Neural cell (in vitro differentiated cells): ENCODE measurements around the gene ROCK1. TPM values are rescaled to one million over a fixed set of nuclear protein-coding genes. Genes with fewer than 3 reads are reported as not detected.
"Not testable (repeated sequence)": the region's sequence is repeated elsewhere in the genome, so short reads cannot be mapped to it uniquely, and the experiment has no call there.

Experiments
- H2AFZ ChIP-seq: fragments of 200-600, 300-800 bp; sonication (generic), shearing (Covaris generic); 2 replicates; pipeline ENCODE4 v1.6.0; 2014; ENCODE audit warnings: low read depth, mild to moderate bottlenecking, antibody characterized with exemption, low read length, moderate library complexity
- H3F3A ChIP-seq: fragments of 200-600 bp; shearing (Covaris generic); 2 replicates; pipeline ENCODE4 v1.6.1; 2016; ENCODE audit warnings: mild to moderate bottlenecking, moderate library complexity, mixed read lengths, antibody characterized with exemption, low read length; ENCODE audit not compliant: insufficient read depth, poor library complexity, severe bottlenecking
- H3K27ac ChIP-seq: fragments of 200-600, 300-800 bp; sonication (generic), shearing (Covaris generic); 2 replicates; pipeline ENCODE4 v1.5.1; 2014; ENCODE audit warnings: mild to moderate bottlenecking, low read length, moderate library complexity
- H3K27me3 ChIP-seq: fragments of 300-800, 200-600 bp; sonication (generic), shearing (Covaris generic); 2 replicates; pipeline ENCODE4 v1.6.0; 2014; ENCODE audit warnings: mild to moderate bottlenecking, low read depth, low read length, moderate library complexity; ENCODE audit not compliant: insufficient read depth
- H3K36me3 ChIP-seq: fragments of 300-800, 200-600 bp; sonication (generic), shearing (Covaris generic); 2 replicates; pipeline ENCODE4 v1.5.1; 2014; ENCODE audit warnings: mild to moderate bottlenecking, antibody characterized with exemption, low read length, moderate library complexity; ENCODE audit not compliant: insufficient read depth
- H3K4me2 ChIP-seq: fragments of 300-800, 200-600 bp; sonication (generic), shearing (Covaris generic); 2 replicates; pipeline ENCODE4 v1.6.0; 2014; ENCODE audit warnings: mild to moderate bottlenecking, low read length
- H3K4me3 ChIP-seq: fragments of 300-800, 200-600 bp; sonication (generic), shearing (Covaris generic); 2 replicates; pipeline ENCODE4 v1.5.1; 2014; ENCODE audit warnings: mild to moderate bottlenecking, low read length, moderate library complexity
- H3K79me2 ChIP-seq: fragments of 200-600 bp; shearing (Covaris generic); replicated peaks from 2 replicates; pipeline ENCODE4 v1.6.0; 2014; ENCODE audit warnings: mild to moderate bottlenecking, low read length, moderate library complexity; ENCODE audit not compliant: insufficient read depth
- H3K9ac ChIP-seq: fragments of 300-800, 200-600 bp; sonication (generic), shearing (Covaris generic); 2 replicates; pipeline ENCODE4 v1.6.1; 2016; ENCODE audit warnings: mild to moderate bottlenecking, low read length, mixed read lengths
- H3K9me2 ChIP-seq: fragments of 200-600 bp; shearing (Covaris generic); 2 replicates; pipeline ENCODE4 v1.6.1; 2016; ENCODE audit warnings: mild to moderate bottlenecking, low read length, mixed read lengths; ENCODE audit not compliant: insufficient read depth
- H3K9me3 ChIP-seq: fragments of 200-600, 300-800 bp; sonication (generic), shearing (Covaris generic); 2 replicates; pipeline ENCODE4 v1.6.1; 2016; ENCODE audit warnings: mild to moderate bottlenecking, mixed run types, low read length, moderate library complexity, mixed read lengths
- H4K20me1 ChIP-seq: fragments of 200-600 bp; shearing (Covaris generic); 2 replicates; pipeline ENCODE4 v1.6.1; 2016; ENCODE audit warnings: mild to moderate bottlenecking, mixed run types; ENCODE audit not compliant: insufficient read depth
- EP300 ChIP-seq: fragments of 450-650 bp; conservative IDR thresholded peaks from 2 replicates; pipeline ENCODE4 v1.6.1; 2014; ENCODE audit warnings: antibody characterized with exemption, mild to moderate bottlenecking, moderate library complexity; ENCODE audit not compliant: poor library complexity, severe bottlenecking
- EZH2 ChIP-seq: fragments of 200-600, 300-800 bp; shearing (Covaris generic), sonication (generic); IDR thresholded peaks from 2 replicates; pipeline ENCODE4 v1.6.1; 2014; ENCODE audit warnings: antibody characterized with exemption, low read length, borderline replicate concordance, mild to moderate bottlenecking; ENCODE audit not compliant: insufficient read depth, poor library complexity, severe bottlenecking
- MXI1 ChIP-seq: fragments of 450-650 bp; conservative IDR thresholded peaks from 2 replicates; pipeline ENCODE4 v1.6.1; 2014; ENCODE audit warnings: antibody characterized with exemption, mild to moderate bottlenecking; ENCODE audit not compliant: poor library complexity, severe bottlenecking
- POLR2AphosphoS5 ChIP-seq: IDR thresholded peaks from 2 replicates; pipeline ENCODE4 v1.6.1; 2012
- RAD21 ChIP-seq: fragments of 450-650 bp; conservative IDR thresholded peaks from 2 replicates; pipeline ENCODE4 v1.6.1; 2014; ENCODE audit warnings: antibody characterized with exemption, mild to moderate bottlenecking, moderate library complexity
- SMC3 ChIP-seq: fragments of 450-650 bp; conservative IDR thresholded peaks from 2 replicates; pipeline ENCODE4 v1.6.1; 2014; ENCODE audit warnings: antibody characterized with exemption, mild to moderate bottlenecking, moderate library complexity; ENCODE audit not compliant: poor library complexity
- TAF1 ChIP-seq: IDR thresholded peaks from 2 replicates; pipeline ENCODE4 v1.6.1; 2012; ENCODE audit warnings: low read depth
- polyA plus RNA-seq: library from polyadenylated mRNA; depleted of rRNA; stranded (reverse); fragments of >200 nt; gene quantifications from 2 replicates; pipeline ENCODE4 v1.2.3, GENCODE V29; 2014
- TF ChIP-seq, protein P1 (sequence below): fragments of 450-650 bp; IDR thresholded peaks from 2 replicates; pipeline ENCODE4 v1.5.1; 2014; ENCODE audit warnings: antibody characterized with exemption, mild to moderate bottlenecking, moderate library complexity; ENCODE audit not compliant: poor library complexity, severe bottlenecking
- TF ChIP-seq, protein P2 (sequence below): IDR thresholded peaks from 2 replicates; pipeline ENCODE4 v1.6.1; 2012; ENCODE audit warnings: borderline replicate concordance

Gene ROCK1
- polyA plus RNA-seq, 1 donor from 2014 or later = 43.0 TPM

DNA sequence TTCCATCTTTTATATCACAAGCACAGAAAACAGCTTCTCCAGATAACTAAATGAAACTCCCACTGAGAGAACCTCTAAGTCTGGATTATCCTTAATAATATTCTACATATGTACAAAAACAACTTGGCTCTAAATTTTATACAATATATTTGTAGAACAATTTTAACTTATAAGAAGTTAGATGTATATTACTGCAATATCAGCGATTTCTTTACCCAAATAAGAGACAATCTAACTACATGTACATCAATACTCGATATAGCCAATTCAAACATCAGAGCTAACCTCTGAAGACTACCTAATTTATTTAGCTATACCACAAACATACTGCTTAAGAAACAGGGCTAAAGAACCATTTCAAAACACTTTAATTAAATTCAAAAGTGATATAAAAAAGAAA, 148.6 kb downstream of the ROCK1 start:
- Histone ChIP-seq H3K79me2 (no peaks in the 10 kb centered on the region), H3K27ac (no peak overlapping the region), H3K36me3 (no peaks in the 10 kb centered on the region), H3F3A (no peaks in the 10 kb centered on the region), H4K20me1 (no peaks in the 10 kb centered on the region), H3K4me3 (no peak overlapping the region), H2AFZ (no peak overlapping the region), H3K9ac (no peak overlapping the region), H3K4me2 (no peak overlapping the region), H3K27me3 (no peaks in the 10 kb centered on the region), H3K9me2 (no peaks in the 10 kb centered on the region), H3K9me3 (no peaks in the 10 kb centered on the region)
- TF ChIP-seq MXI1 (no peak), EP300 (no peak), TAF1 (no peak), RAD21 (no peak), SMC3 (no peak), EZH2 (no peak), POLR2AphosphoS5 (no peak)
- TF ChIP-seq, protein P1, sequence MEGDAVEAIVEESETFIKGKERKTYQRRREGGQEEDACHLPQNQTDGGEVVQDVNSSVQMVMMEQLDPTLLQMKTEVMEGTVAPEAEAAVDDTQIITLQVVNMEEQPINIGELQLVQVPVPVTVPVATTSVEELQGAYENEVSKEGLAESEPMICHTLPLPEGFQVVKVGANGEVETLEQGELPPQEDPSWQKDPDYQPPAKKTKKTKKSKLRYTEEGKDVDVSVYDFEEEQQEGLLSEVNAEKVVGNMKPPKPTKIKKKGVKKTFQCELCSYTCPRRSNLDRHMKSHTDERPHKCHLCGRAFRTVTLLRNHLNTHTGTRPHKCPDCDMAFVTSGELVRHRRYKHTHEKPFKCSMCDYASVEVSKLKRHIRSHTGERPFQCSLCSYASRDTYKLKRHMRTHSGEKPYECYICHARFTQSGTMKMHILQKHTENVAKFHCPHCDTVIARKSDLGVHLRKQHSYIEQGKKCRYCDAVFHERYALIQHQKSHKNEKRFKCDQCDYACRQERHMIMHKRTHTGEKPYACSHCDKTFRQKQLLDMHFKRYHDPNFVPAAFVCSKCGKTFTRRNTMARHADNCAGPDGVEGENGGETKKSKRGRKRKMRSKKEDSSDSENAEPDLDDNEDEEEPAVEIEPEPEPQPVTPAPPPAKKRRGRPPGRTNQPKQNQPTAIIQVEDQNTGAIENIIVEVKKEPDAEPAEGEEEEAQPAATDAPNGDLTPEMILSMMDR = no peak
- TF ChIP-seq, protein P2, sequence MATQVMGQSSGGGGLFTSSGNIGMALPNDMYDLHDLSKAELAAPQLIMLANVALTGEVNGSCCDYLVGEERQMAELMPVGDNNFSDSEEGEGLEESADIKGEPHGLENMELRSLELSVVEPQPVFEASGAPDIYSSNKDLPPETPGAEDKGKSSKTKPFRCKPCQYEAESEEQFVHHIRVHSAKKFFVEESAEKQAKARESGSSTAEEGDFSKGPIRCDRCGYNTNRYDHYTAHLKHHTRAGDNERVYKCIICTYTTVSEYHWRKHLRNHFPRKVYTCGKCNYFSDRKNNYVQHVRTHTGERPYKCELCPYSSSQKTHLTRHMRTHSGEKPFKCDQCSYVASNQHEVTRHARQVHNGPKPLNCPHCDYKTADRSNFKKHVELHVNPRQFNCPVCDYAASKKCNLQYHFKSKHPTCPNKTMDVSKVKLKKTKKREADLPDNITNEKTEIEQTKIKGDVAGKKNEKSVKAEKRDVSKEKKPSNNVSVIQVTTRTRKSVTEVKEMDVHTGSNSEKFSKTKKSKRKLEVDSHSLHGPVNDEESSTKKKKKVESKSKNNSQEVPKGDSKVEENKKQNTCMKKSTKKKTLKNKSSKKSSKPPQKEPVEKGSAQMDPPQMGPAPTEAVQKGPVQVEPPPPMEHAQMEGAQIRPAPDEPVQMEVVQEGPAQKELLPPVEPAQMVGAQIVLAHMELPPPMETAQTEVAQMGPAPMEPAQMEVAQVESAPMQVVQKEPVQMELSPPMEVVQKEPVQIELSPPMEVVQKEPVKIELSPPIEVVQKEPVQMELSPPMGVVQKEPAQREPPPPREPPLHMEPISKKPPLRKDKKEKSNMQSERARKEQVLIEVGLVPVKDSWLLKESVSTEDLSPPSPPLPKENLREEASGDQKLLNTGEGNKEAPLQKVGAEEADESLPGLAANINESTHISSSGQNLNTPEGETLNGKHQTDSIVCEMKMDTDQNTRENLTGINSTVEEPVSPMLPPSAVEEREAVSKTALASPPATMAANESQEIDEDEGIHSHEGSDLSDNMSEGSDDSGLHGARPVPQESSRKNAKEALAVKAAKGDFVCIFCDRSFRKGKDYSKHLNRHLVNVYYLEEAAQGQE = no peak

DNA sequence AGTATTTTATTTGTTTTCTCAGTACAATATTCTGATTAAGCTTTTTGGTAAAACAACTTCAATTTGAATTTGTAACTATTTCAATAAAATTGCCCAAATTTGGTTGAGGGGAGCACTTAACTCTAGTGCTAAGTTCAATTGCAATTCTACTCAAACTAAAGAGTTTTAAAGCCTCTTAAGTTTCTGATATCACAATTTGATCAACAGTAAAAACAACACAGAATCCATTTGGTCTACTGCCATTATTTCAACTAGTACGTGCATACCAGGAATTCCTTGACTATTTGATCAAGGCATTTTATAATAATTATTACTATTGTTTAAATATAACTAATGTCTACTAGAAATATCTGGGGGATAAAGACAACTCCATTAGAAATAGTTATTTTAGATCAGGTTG, 150.9 kb downstream of the ROCK1 start:
- no peak overlapping the region for H3K4me3 ChIP-seq
- no peaks in the 10 kb centered on the region for H3K36me3 ChIP-seq
- H3K27me3 ChIP-seq = no peaks in the 10 kb centered on the region
- H3K4me2 ChIP-seq = no peak overlapping the region
- no peak overlapping the region for H3K27ac ChIP-seq
- H2AFZ ChIP-seq = no peak overlapping the region
- H3K9ac ChIP-seq = no peak overlapping the region
- no peaks in the 10 kb centered on the region for H3K9me3 ChIP-seq
- no peaks in the 10 kb centered on the region for H4K20me1 ChIP-seq
- no peak for TF ChIP-seq EP300
- TF ChIP-seq, protein P2 = no peak
- TF ChIP-seq POLR2AphosphoS5 = no peak
- TF ChIP-seq RAD21 = no peak
- TF ChIP-seq, protein P1 = no peak
- TF ChIP-seq MXI1 = no peak
- TF ChIP-seq TAF1 = no peak
- no peak for TF ChIP-seq SMC3
- no peak for TF ChIP-seq EZH2
- no peaks in the 10 kb centered on the region for H3K79me2 ChIP-seq
- H3F3A ChIP-seq = no peaks in the 10 kb centered on the region
- H3K9me2 ChIP-seq = no peaks in the 10 kb centered on the region

DNA sequence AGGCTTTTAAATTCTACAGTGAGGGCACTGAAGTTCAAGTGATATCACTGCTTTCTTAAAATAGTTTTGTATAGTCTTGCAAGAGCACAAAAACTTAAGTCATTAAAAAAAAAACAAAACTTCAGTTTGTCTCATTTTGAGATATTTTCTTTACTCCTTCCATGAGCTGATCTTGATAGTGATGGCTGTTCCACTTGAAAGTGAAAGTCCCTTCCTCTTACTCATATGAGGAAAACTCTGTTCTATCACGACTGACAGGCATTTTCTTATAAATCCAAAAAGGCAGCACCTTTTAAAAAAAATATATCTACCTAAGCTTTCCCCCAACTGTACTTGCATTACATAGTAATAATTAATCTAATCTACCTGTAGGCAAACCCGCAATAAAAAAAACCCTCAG, 160.8 kb downstream of the ROCK1 start:
- not testable (repeated sequence) for H3K4me2 ChIP-seq, H3K79me2 ChIP-seq, H3K9ac ChIP-seq, H3K9me3 ChIP-seq, H4K20me1 ChIP-seq, H3K36me3 ChIP-seq, H3F3A ChIP-seq, H3K9me2 ChIP-seq, H3K27ac ChIP-seq, H3K4me3 ChIP-seq, H3K27me3 ChIP-seq, H2AFZ ChIP-seq
